ENCODE data around the gene PLCH1.

PLCH1 gene

DNA sequence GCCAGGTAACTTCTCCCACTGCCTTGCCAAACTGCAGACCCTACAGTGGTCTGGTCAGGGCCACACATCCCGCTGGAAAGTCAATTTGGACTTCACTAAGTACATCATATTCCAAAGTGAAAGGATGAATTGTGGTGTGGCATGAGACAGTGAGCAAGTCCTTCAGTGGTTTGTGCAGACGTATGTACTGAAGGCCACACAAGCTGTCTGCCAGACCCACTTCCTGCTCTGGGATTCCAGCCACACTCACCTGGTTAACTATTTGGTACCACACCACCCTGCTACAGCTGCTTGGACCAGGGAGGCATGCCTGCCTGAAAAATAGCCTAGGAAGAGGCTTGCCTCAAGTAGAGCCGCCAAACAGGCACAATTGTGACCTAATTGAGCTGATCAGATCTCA lies 357.3 kb downstream of the PLCH1 start:
- DNase-seq (ENCODE audit: low read depth in 1 of 2, low spot score in 1 of 2), result no peak

DNA sequence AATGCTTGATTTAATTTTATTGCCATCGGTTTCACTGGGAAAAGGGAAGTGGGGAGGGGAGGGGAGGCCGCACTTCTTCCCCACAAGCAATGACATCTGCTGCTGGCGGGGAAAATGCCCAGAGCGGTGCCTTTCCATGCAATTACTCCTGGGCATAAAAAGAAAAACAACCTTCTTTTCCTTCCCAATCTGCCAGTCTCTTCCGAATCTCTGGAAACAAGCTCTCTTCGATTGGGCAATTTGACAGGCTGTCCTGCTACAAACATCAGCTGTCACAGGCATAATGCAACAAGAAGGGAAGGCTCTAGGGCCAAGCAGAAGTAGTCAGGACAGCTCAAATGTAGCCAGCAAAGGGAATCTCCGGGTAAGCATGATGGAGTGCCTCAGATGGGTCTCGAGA lies 358.0 kb downstream of the PLCH1 start:
- H3K27me3 ChIP-seq (ENCODE audit: insufficient read depth, poor library complexity, severe bottlenecking), result no peaks in the 10 kb centered on the region
- no peak overlapping the region for H3K4me3 ChIP-seq (replicated peaks; ENCODE audit: insufficient read depth, low read length)
- no peak for TF ChIP-seq POLR2AphosphoS5 (IDR thresholded peaks at IDR 0.05; ENCODE audit: low read depth)
- no peak for TF ChIP-seq GABPA (IDR thresholded peaks at IDR 0.05; ENCODE audit: low read depth)
- TF ChIP-seq SPI1 (IDR thresholded peaks at IDR 0.05; ENCODE audit: borderline replicate concordance, low read depth), result peak; percentile 96
- TF ChIP-seq, protein P1, sequence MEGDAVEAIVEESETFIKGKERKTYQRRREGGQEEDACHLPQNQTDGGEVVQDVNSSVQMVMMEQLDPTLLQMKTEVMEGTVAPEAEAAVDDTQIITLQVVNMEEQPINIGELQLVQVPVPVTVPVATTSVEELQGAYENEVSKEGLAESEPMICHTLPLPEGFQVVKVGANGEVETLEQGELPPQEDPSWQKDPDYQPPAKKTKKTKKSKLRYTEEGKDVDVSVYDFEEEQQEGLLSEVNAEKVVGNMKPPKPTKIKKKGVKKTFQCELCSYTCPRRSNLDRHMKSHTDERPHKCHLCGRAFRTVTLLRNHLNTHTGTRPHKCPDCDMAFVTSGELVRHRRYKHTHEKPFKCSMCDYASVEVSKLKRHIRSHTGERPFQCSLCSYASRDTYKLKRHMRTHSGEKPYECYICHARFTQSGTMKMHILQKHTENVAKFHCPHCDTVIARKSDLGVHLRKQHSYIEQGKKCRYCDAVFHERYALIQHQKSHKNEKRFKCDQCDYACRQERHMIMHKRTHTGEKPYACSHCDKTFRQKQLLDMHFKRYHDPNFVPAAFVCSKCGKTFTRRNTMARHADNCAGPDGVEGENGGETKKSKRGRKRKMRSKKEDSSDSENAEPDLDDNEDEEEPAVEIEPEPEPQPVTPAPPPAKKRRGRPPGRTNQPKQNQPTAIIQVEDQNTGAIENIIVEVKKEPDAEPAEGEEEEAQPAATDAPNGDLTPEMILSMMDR (IDR thresholded peaks at IDR 0.05; ENCODE audit: insufficient read depth, low read length), result no peak
- no peak overlapping the region for H3K27ac ChIP-seq (replicated peaks)
- DNase-seq (ENCODE audit: low read depth in 1 of 2, low spot score in 1 of 2), result peak in 1 of 2 experiments; percentile 26

More for the DNA sequence above, 357.3 kb downstream of the PLCH1 start:
- no peaks in the 10 kb centered on the region for H3K27me3 ChIP-seq (ENCODE audit: insufficient read depth, poor library complexity, severe bottlenecking)
- H3K27ac ChIP-seq (replicated peaks), result no peak overlapping the region
- TF ChIP-seq POLR2AphosphoS5 (IDR thresholded peaks at IDR 0.05; ENCODE audit: low read depth) (no peak), GABPA (IDR thresholded peaks at IDR 0.05; ENCODE audit: low read depth) (no peak), SPI1 (IDR thresholded peaks at IDR 0.05; ENCODE audit: borderline replicate concordance, low read depth) (no peak)
- TF ChIP-seq, protein P2, sequence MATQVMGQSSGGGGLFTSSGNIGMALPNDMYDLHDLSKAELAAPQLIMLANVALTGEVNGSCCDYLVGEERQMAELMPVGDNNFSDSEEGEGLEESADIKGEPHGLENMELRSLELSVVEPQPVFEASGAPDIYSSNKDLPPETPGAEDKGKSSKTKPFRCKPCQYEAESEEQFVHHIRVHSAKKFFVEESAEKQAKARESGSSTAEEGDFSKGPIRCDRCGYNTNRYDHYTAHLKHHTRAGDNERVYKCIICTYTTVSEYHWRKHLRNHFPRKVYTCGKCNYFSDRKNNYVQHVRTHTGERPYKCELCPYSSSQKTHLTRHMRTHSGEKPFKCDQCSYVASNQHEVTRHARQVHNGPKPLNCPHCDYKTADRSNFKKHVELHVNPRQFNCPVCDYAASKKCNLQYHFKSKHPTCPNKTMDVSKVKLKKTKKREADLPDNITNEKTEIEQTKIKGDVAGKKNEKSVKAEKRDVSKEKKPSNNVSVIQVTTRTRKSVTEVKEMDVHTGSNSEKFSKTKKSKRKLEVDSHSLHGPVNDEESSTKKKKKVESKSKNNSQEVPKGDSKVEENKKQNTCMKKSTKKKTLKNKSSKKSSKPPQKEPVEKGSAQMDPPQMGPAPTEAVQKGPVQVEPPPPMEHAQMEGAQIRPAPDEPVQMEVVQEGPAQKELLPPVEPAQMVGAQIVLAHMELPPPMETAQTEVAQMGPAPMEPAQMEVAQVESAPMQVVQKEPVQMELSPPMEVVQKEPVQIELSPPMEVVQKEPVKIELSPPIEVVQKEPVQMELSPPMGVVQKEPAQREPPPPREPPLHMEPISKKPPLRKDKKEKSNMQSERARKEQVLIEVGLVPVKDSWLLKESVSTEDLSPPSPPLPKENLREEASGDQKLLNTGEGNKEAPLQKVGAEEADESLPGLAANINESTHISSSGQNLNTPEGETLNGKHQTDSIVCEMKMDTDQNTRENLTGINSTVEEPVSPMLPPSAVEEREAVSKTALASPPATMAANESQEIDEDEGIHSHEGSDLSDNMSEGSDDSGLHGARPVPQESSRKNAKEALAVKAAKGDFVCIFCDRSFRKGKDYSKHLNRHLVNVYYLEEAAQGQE (IDR thresholded peaks at IDR 0.05; ENCODE audit: insufficient replicate concordance, low read depth), result no peak
- TF ChIP-seq, protein P1 (IDR thresholded peaks at IDR 0.05; ENCODE audit: insufficient read depth, low read length), result no peak
- no peak overlapping the region for H3K4me3 ChIP-seq (replicated peaks; ENCODE audit: insufficient read depth, low read length)

DNA sequence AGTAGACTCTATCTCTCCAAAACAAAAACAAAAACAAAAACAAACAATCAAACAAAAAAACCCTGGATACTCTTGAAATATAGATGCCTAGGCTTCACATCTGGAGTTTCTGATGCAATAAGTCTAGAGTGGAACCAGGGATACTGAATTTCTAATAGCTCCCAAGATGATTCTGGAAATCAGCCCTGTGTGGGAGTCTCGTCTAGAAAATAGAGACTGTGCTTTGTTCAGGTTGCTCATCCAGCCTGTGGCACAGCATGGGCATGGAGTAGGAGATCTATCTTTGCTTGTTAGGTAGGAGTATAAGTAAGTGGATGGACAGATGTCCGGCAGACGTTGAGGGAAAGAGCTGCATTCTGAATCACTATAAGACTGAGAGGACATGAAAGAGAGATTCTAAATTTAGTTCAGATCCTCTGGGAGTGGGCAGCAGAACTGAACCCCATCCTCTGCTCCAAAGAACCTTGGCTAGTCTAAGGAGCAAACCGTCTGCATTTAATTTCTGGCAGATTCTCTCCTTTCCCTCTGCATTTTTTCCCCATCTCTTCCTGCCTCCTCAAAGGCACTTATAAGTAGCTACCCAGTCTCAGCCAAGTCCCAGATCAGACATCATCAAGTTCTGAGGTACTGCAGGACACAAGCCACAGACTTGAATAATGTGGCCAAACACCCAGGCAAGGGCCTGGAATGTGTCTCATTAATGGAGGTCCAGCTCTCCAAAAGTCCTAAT lies 358.8 kb downstream of the PLCH1 start:
- H3K27ac ChIP-seq (replicated peaks), result no peak overlapping the region
- TF ChIP-seq, protein P2 (IDR thresholded peaks at IDR 0.05; ENCODE audit: insufficient replicate concordance, low read depth), result no peak
- no peak for TF ChIP-seq GABPA (IDR thresholded peaks at IDR 0.05; ENCODE audit: low read depth)
- TF ChIP-seq, protein P1 (IDR thresholded peaks at IDR 0.05; ENCODE audit: insufficient read depth, low read length), result no peak
- no peak for TF ChIP-seq POLR2AphosphoS5 (IDR thresholded peaks at IDR 0.05; ENCODE audit: low read depth)
- TF ChIP-seq SPI1 (IDR thresholded peaks at IDR 0.05; ENCODE audit: borderline replicate concordance, low read depth), result no peak
- no peaks in the 10 kb centered on the region for H3K27me3 ChIP-seq (ENCODE audit: insufficient read depth, poor library complexity, severe bottlenecking)
- no peak overlapping the region for H3K4me3 ChIP-seq (replicated peaks; ENCODE audit: insufficient read depth, low read length)
- DNase-seq (ENCODE audit: low read depth in 1 of 2, low spot score in 1 of 2), result no peak

All from HL-60 (cell line).